Measurements from ENCODE around the gene STX1A. TPM values are rescaled to one million over a fixed set of nuclear protein-coding genes. Genes with fewer than 3 reads are reported as not detected.

The STX1A gene
- total RNA-seq, 1 experiment from 2014 or later, result 16.8 TPM

Other genes starting within 250 kb of the STX1A start
- 44.6 and 57.9 TPM in 2 replicates for gene BAZ1B, start 197.4 kb downstream of the STX1A start, total RNA-seq (2014; rRNA removed; shearing (Covaris generic))
- gene BCL7B, start 162.0 kb downstream of the STX1A start, total RNA-seq (2014; rRNA removed; shearing (Covaris generic)), result 18.7 and 23.3 TPM in 2 replicates
- gene TBL2, start 141.1 kb downstream of the STX1A start, total RNA-seq (2014; rRNA removed; shearing (Covaris generic)), result 34.5 and 52.3 TPM in 2 replicates
- 0.63 and 0.73 TPM in 2 replicates for gene MLXIPL, start 95.1 kb downstream of the STX1A start, total RNA-seq (2014; rRNA removed; shearing (Covaris generic))
- 6.0 and 6.4 TPM in 2 replicates for gene VPS37D, start 51.8 kb downstream of the STX1A start, total RNA-seq (2014; rRNA removed; shearing (Covaris generic))
- gene DNAJC30, start 36.2 kb downstream of the STX1A start, total RNA-seq (2014; rRNA removed; shearing (Covaris generic)), result 2.4 and 2.7 TPM in 2 replicates
- gene BUD23, start 36.1 kb downstream of the STX1A start, total RNA-seq (2014; rRNA removed; shearing (Covaris generic)), result 39.3 and 48.0 TPM in 2 replicates
- gene ABHD11, start 19.1 kb upstream of the STX1A start, total RNA-seq (2014; rRNA removed; shearing (Covaris generic)), result 21.2 and 25.7 TPM in 2 replicates
- 3.3 and 5.9 TPM in 2 replicates for gene CLDN3, start 50.6 kb upstream of the STX1A start, total RNA-seq (2014; rRNA removed; shearing (Covaris generic))
- gene CLDN4, start 111.3 kb upstream of the STX1A start, total RNA-seq (2014; rRNA removed; shearing (Covaris generic)), result 2.0 and 2.1 TPM in 2 replicates
- 1.9 and 7.4 TPM in 2 replicates for gene METTL27, start 122.8 kb upstream of the STX1A start, total RNA-seq (2014; rRNA removed; shearing (Covaris generic))
- gene TMEM270, start 141.5 kb upstream of the STX1A start, total RNA-seq (2014; rRNA removed; shearing (Covaris generic)), result not detected in 2 replicates